Measurements from ENCODE around the gene TMEM62.

TMEM62 gene

DNA sequence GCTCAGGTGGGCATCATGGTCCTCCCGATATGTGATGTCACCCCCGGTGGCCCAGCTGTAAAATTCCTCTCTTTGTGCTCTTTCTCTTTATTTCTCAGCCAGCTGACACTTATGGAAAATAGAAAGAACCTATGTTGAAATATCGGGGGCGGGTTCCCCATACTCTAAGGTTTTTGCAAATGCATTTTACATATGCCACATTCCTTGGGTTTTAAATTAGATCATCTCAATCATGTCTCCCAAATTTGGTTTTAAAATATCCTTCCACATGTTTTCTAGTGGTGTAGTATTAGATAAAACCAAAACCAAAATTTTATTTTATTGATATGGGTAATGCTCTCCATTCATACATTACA is 4.4 kb upstream of the TMEM62 start:
- Histone ChIP-seq H3K27ac (no peak overlapping the region), H3K4me1 (peaks cover 0 to 4% (median 2%) of the 10 kb centered on the region in 4 donors), H3K9me3 (no peaks in the 10 kb centered on the region), H3K4me3 (no peak overlapping the region), H3K27me3 (no peaks in the 10 kb centered on the region), H3K36me3 (no peaks in the 10 kb centered on the region)
- DNase-seq: no peak
- TF ChIP-seq, protein P1, sequence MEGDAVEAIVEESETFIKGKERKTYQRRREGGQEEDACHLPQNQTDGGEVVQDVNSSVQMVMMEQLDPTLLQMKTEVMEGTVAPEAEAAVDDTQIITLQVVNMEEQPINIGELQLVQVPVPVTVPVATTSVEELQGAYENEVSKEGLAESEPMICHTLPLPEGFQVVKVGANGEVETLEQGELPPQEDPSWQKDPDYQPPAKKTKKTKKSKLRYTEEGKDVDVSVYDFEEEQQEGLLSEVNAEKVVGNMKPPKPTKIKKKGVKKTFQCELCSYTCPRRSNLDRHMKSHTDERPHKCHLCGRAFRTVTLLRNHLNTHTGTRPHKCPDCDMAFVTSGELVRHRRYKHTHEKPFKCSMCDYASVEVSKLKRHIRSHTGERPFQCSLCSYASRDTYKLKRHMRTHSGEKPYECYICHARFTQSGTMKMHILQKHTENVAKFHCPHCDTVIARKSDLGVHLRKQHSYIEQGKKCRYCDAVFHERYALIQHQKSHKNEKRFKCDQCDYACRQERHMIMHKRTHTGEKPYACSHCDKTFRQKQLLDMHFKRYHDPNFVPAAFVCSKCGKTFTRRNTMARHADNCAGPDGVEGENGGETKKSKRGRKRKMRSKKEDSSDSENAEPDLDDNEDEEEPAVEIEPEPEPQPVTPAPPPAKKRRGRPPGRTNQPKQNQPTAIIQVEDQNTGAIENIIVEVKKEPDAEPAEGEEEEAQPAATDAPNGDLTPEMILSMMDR (IDR thresholded peaks at IDR 0.05): no peak
- intact Hi-C loops (cut with DNase I; ENCODE audit: low total_unique reads): no loop called here

DNA sequence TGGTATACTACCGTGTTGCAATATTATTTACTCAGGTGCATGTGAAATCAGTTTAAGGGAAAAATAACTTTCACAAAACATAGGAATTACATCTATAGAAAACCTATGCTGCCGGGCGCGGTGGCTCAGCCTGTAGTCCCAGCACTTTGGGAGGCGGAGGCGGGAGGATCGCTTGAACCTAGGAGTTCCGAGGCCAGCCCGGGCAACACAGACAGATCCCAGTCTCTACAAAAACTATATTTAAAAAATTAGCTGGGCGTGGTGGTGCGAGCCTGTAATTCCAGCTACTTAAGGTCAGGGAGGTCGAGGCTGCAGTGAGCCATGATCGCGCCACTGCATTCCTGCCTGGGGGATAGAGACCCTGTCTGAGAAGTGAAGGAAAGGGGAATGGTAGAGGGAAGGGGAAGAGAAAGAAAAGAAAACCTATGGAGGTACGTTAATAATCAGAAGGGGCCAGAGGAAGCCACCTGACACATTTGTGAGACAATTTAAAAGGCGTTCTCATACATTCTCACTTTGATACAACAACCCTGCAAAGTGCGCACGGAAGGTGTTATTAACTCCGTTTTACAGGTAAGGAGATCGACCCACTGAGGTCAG is 456 bp upstream of the TMEM62 start:
- Histone ChIP-seq H3K36me3 (peaks cover 13 to 25% (median 15%) of the 10 kb centered on the region in 3 donors), H3K4me1 (peaks cover 0 to 15% (median 8%) of the 10 kb centered on the region in 4 donors), H3K4me3 (peak overlapping the region; percentile 76 to 87), H3K27me3 (no peaks in the 10 kb centered on the region), H3K27ac (peak overlapping the region; percentile 82 to 88), H3K9me3 (no peaks in the 10 kb centered on the region)
- intact Hi-C loops (cut with DNase I; ENCODE audit: low total_unique reads): no loop called here
- TF ChIP-seq, protein P1 (IDR thresholded peaks at IDR 0.05): no peak
- DNase-seq: no peak

DNA sequence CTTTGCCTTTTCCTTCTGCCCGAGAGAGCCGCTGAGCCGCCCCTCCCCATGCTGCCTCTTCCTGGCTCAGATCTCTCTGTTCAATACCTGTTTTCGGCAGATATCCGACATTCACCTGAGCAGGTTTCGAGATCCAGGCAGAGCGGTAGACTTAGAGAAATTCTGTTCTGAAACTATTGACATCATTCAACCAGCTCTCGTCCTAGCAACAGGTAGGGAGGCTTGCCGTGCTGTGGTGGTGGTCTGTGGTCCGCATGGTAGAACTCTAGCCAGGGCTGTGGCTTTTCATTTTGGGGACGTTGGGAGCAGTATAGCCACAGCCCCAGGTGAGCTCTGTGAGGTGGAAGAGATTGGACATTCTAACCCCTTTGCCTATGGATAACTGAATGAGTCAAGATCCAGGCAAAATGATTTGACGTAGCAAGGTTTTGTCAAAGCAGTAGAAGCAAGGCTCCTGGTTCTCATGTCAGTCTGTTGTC is 810 bp downstream of the TMEM62 start:
- Histone ChIP-seq H3K4me3 (peak overlapping the region; percentile 76 to 87), H3K27ac (peak overlapping the region; percentile 82 to 88), H3K27me3 (no peaks in the 10 kb centered on the region), H3K9me3 (no peaks in the 10 kb centered on the region), H3K4me1 (peaks cover 0 to 15% (median 8%) of the 10 kb centered on the region in 4 donors), H3K36me3 (peaks cover 23 to 37% (median 26%) of the 10 kb centered on the region in 3 donors)
- TF ChIP-seq, protein P1 (IDR thresholded peaks at IDR 0.05): no peak
- DNase-seq: no peak
- intact Hi-C loops (cut with DNase I; ENCODE audit: low total_unique reads): no loop called here

DNA sequence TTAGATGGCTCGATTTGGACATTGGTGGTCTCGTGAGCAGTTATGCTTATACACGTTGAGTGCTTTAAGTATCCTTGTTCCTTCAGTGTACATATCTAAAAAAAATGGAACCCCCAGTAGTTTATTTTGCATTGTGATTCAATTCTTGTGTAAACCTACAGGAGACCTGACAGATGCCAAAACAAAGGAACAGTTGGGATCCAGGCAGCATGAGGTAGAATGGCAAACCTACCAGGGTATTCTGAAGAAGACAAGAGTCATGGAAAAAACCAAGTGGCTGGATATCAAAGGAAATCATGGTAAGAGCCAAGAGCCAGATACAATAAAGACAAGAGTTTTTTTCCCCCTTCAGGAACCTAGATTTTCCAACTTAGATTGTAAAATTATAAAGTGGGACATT is 2.0 kb downstream of the TMEM62 start:
- intact Hi-C loops (cut with DNase I; ENCODE audit: low total_unique reads): no loop called here
- Histone ChIP-seq H3K4me1 (peaks cover 0 to 15% (median 8%) of the 10 kb centered on the region in 4 donors), H3K27me3 (no peaks in the 10 kb centered on the region), H3K4me3 (no peak overlapping the region), H3K36me3 (peaks cover 35 to 49% (median 37%) of the 10 kb centered on the region in 3 donors), H3K9me3 (no peaks in the 10 kb centered on the region), H3K27ac (no peak overlapping the region)
- TF ChIP-seq, protein P1 (IDR thresholded peaks at IDR 0.05): no peak
- DNase-seq: no peak

DNA sequence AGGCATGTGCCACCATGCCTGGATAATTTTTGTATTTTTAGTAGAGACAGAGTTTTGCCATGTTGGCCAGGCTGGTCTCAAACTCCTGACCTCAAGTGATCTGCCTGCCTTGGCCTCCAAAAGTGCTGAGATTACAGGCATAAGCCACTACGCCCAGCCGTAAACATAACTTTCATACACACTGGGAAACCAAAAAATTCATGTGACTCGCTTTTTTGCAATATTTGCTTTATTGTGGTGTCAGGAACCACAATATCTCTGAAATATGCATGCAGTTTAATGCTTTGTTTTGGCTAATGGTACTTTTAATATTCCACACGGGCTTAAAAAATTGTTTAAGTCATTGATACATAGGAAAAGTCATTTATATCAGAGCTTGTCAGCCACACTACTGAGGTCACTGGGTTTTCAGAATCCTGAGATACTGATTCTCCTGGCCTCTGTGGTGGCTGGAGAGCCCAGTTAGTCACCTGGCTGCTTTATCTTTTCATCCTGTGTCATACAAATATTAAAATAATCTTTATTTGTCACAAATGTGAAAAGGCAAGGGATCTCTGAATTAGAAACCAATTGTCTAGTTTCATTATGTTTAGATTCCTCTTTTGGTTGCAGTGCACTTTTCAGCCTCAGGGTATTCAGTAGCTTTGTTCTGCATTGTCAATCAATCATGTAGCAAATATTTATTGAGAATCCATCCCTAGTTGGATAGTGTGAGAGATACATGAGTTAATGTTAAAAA is 10.0 kb downstream of the TMEM62 start:
- Histone ChIP-seq H3K4me1 (no peaks in the 10 kb centered on the region), H3K4me3 (no peak overlapping the region), H3K36me3 (peaks cover 35 to 64% (median 38%) of the 10 kb centered on the region in 3 donors), H3K27me3 (no peaks in the 10 kb centered on the region), H3K27ac (no peak overlapping the region), H3K9me3 (no peaks in the 10 kb centered on the region)
- TF ChIP-seq, protein P1 (IDR thresholded peaks at IDR 0.05): no peak
- no peak for DNase-seq
- intact Hi-C loops (cut with DNase I; ENCODE audit: low total_unique reads): no loop called here

All from tibial artery (tissue), 4 donors.